ENCODE results near the gene RFX7. TPM values are rescaled to one million over a fixed set of nuclear protein-coding genes. Genes with fewer than 3 reads are reported as not detected.

The RFX7 gene
- total and polyA plus RNA-seq, 2 donors (not counting 1 experiment from before 2014, with no cell fraction given): 6.6 to 44.8 TPM

- Histone ChIP-seq H3K27me3 (replicated peaks in 1 of 4; ENCODE audit: control extremely low read depth in 1 of 4, control insufficient read depth in 3 of 4, insufficient read depth in 4 of 4, low read length in 3 of 4) (peaks cover 0 to 6% (median 2%) of the 10 kb centered on the region in 4 experiments), H3K4me3 (ENCODE audit: control extremely low read depth in 1 of 5, extremely low read depth in 1 of 5, insufficient read depth in 1 of 5, low read depth in 2 of 5, low read length in 4 of 5) (no peak overlapping the region), H3K4me1 (ENCODE audit: control insufficient read depth in 2 of 2, insufficient read depth in 2 of 2, low read length in 2 of 2) (no peaks in the 10 kb centered on the region), H3K36me3 (replicated peaks in 1 of 2; ENCODE audit: control extremely low read depth in 1 of 2, control insufficient read depth in 1 of 2, extremely low read depth in 1 of 2, insufficient read depth in 2 of 2, low read length in 1 of 2) (no peaks in the 10 kb centered on the region), H4K20me1 (ENCODE audit: control insufficient read depth, insufficient read depth, low read length, poor library complexity, severe bottlenecking) (no peaks in the 10 kb centered on the region), H3K9me3 (ENCODE audit: control extremely low read depth in 1 of 3, control insufficient read depth in 2 of 3, insufficient read depth in 1 of 3, low read length in 2 of 3) (no peaks in the 10 kb centered on the region), H3K4me2 (replicated peaks; ENCODE audit: low read depth, low read length, poor library complexity, severe bottlenecking) (no peak overlapping the region), H2AFZ (ENCODE audit: insufficient read depth, low read depth, low read length, poor library complexity, severe bottlenecking) (no peak overlapping the region), H3K9ac (ENCODE audit: low read length) (no peak overlapping the region), H3K79me2 (ENCODE audit: control insufficient read depth, insufficient read depth, low read length) (no peaks in the 10 kb centered on the region), H3K27ac (ENCODE audit: low read length in 2 of 2) (no peak overlapping the region)
- ATAC-seq (ENCODE audit: low read depth) (no peak), DNase-seq (no peak)
- Mint-ChIP-seq H3K27ac (no peak overlapping the region), H3K4me3 (no peak overlapping the region), H3K4me1 (no peaks in the 10 kb centered on the region), H3K9me3 (ENCODE audit: insufficient read depth) (no peaks in the 10 kb centered on the region), H3K27me3 (no peaks in the 10 kb centered on the region)
- ChIA-PET CTCF (no interaction called here), POLR2A (no interaction called here)
- intact Hi-C loops (cut with micrococcal nuclease): no loop called here
- TF ChIP-seq EZH2 (IDR thresholded peaks at IDR 0.05; ENCODE audit: borderline replicate concordance, insufficient read depth, low read depth, low read length, poor library complexity, severe bottlenecking) (no peak), CTCF (IDR thresholded peaks at IDR 0.05) (no peak)
These were observed 10.6 kb upstream of the RFX7 start for GRCh38 chr15:56254265-56254664.

DNA sequence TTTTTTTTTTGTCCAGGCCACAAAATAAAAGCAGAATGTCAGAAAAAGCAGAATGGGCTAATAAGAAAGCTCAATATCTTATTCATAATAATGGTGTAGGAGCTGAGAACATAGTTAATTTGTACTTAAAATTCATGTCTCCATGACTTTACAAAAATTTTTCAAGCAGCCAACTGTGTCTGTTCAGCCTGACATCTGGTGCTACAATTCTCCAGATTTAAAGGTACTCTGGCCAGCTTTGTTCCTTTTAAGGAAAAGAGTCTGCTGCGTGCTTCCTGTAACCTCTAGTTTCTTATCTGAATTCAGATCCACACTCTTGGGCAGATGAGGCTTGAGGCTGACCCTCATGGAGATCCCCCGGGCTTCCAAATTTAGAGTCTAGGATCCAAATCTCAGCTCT lies 8.7 kb upstream of the RFX7 start:
- ChIA-PET CTCF (no interaction called here), POLR2A (no interaction called here)
- TF ChIP-seq EZH2 (IDR thresholded peaks at IDR 0.05; ENCODE audit: borderline replicate concordance, insufficient read depth, low read depth, low read length, poor library complexity, severe bottlenecking) (no peak), CTCF (IDR thresholded peaks at IDR 0.05) (no peak)
- H3K27ac Mint-ChIP-seq: no peak overlapping the region
- intact Hi-C loops (cut with micrococcal nuclease): no loop called here
- no peak overlapping the region for H3K4me2 ChIP-seq (replicated peaks; ENCODE audit: low read depth, low read length, poor library complexity, severe bottlenecking)
- DNase-seq (no peak), ATAC-seq (ENCODE audit: low read depth) (no peak)
- no peaks in the 10 kb centered on the region for H3K36me3 ChIP-seq (replicated peaks in 1 of 2; ENCODE audit: control extremely low read depth in 1 of 2, control insufficient read depth in 1 of 2, extremely low read depth in 1 of 2, insufficient read depth in 2 of 2, low read length in 1 of 2)
- WGBS (ENCODE audit: insufficient coverage): 88% methylated on average over 1 of the region's 2 CpGs
- H3K9ac ChIP-seq (ENCODE audit: low read length): no peak overlapping the region
- H3K9me3 Mint-ChIP-seq (ENCODE audit: insufficient read depth): no peaks in the 10 kb centered on the region
- H3K79me2 ChIP-seq (ENCODE audit: control insufficient read depth, insufficient read depth, low read length): no peaks in the 10 kb centered on the region
- no peaks in the 10 kb centered on the region for H3K4me1 ChIP-seq (ENCODE audit: control insufficient read depth in 2 of 2, insufficient read depth in 2 of 2, low read length in 2 of 2)
- no peaks in the 10 kb centered on the region for H3K4me1 Mint-ChIP-seq
- no peaks in the 10 kb centered on the region for H3K9me3 ChIP-seq (ENCODE audit: control extremely low read depth in 1 of 3, control insufficient read depth in 2 of 3, insufficient read depth in 1 of 3, low read length in 2 of 3)
- no peak overlapping the region for H3K4me3 Mint-ChIP-seq
- H4K20me1 ChIP-seq (ENCODE audit: control insufficient read depth, insufficient read depth, low read length, poor library complexity, severe bottlenecking): no peaks in the 10 kb centered on the region
- H3K27me3 Mint-ChIP-seq: no peaks in the 10 kb centered on the region
- no peak overlapping the region for H2AFZ ChIP-seq (ENCODE audit: insufficient read depth, low read depth, low read length, poor library complexity, severe bottlenecking)
- no peak overlapping the region for H3K4me3 ChIP-seq (ENCODE audit: control extremely low read depth in 1 of 5, extremely low read depth in 1 of 5, insufficient read depth in 1 of 5, low read depth in 2 of 5, low read length in 4 of 5)
- peaks cover 0 to 6% (median 2%) of the 10 kb centered on the region in 4 experiments for H3K27me3 ChIP-seq (replicated peaks in 1 of 4; ENCODE audit: control extremely low read depth in 1 of 4, control insufficient read depth in 3 of 4, insufficient read depth in 4 of 4, low read length in 3 of 4)
- no peak overlapping the region for H3K27ac ChIP-seq (ENCODE audit: low read length in 2 of 2)
